BE2C (cell line): ENCODE results near the gene MRPL50.

ENCODE experiments used
- DNase-seq: peaks from one replicate; pipeline ENCODE4 v3.0.0-alpha.2; 2020
- H3K27me3 ChIP-seq: fragments of 250-450 bp; sonication (Bioruptor Pico); 2 replicates; pipeline ENCODE4 v1.5.1; 2020; ENCODE audit warnings: mild to moderate bottlenecking
- H3K36me3 ChIP-seq: fragments of 250-450 bp; sonication (Bioruptor Pico); 2 replicates; pipeline ENCODE4 v1.5.1; 2020; ENCODE audit warnings: mild to moderate bottlenecking
- H3K4me1 ChIP-seq: fragments of 250-450 bp; sonication (Bioruptor Pico); 2 replicates; pipeline ENCODE4 v1.5.1; 2020
- H3K4me3 ChIP-seq: 2 replicates; pipeline ENCODE4 v1.5.1; 2011; ENCODE audit warnings: low read depth, low read length
- H3K9me3 ChIP-seq: fragments of 250-450 bp; sonication (Bioruptor Pico); 2 replicates; pipeline ENCODE4 v1.5.1; 2020
- CTCF ChIP-seq: IDR thresholded peaks from 2 replicates; pipeline ENCODE4 v1.5.1; 2012; ENCODE audit warnings: mild to moderate bottlenecking, low read depth, low read length

Gene MRPL50

GRCh38 chr9:101383361-101383760, 15.1 kb downstream of the MRPL50 start:
- no peak for DNase-seq
- Histone ChIP-seq H3K36me3 (peaks cover 16% of the 10 kb centered on the region), H3K4me3 (no peak overlapping the region), H3K9me3 (no peaks in the 10 kb centered on the region; the same call in 1 of the 2 replicates), H3K27me3 (no peaks in the 10 kb centered on the region), H3K4me1 (peaks cover 2% of the 10 kb centered on the region; the same call in 1 of the 2 replicates)
- no peak for TF ChIP-seq CTCF

- H3K36me3 ChIP-seq = 0 out of 2 replicates have a peak, but pooled peaks cover 3% of the 10 kb centered on the region
- no peak for DNase-seq
- H3K9me3 ChIP-seq = no peaks in the 10 kb centered on the region; the same call in 1 of the 2 replicates
- no peak for TF ChIP-seq CTCF
- H3K4me1 ChIP-seq = no peaks in the 10 kb centered on the region
- no peaks in the 10 kb centered on the region for H3K27me3 ChIP-seq
- no peak overlapping the region for H3K4me3 ChIP-seq
These were observed 16.5 kb downstream of the MRPL50 start for GRCh38 chr9:101381833-101382342.

- no peak for TF ChIP-seq CTCF
- Histone ChIP-seq H3K27me3 (no peaks in the 10 kb centered on the region), H3K4me1 (no peaks in the 10 kb centered on the region)
These were observed 17.3 kb downstream of the MRPL50 start for GRCh38 chr9:101381118-101381517.

GRCh38 chr9:101380295-101380694, 18.1 kb downstream of the MRPL50 start:
- no peaks in the 10 kb centered on the region for H3K27me3 ChIP-seq
- no peak for DNase-seq
- H3K9me3 ChIP-seq = no peaks in the 10 kb centered on the region; the same call in 1 of the 2 replicates
- no peaks in the 10 kb centered on the region for H3K36me3 ChIP-seq
- H3K4me3 ChIP-seq = no peak overlapping the region
- no peak for TF ChIP-seq CTCF
- H3K4me1 ChIP-seq = no peaks in the 10 kb centered on the region

More at GRCh38 chr9:101381118-101381517, 17.3 kb downstream of the MRPL50 start:
- Histone ChIP-seq H3K36me3 (no peaks in the 10 kb centered on the region), H3K9me3 (no peaks in the 10 kb centered on the region; the same call in 1 of the 2 replicates), H3K4me3 (no peak overlapping the region)
- no peak for DNase-seq

GRCh38 chr9:101376111-101376848, 22.1 kb downstream of the MRPL50 start:
- DNase-seq = no peak
- Histone ChIP-seq H3K27me3 (no peaks in the 10 kb centered on the region), H3K9me3 (no peaks in the 10 kb centered on the region; the same call in 1 of the 2 replicates), H3K4me1 (no peaks in the 10 kb centered on the region), H3K4me3 (no peak overlapping the region), H3K36me3 (no peaks in the 10 kb centered on the region)
- TF ChIP-seq CTCF = no peak

- H3K4me3 ChIP-seq = no peak overlapping the region
- no peaks in the 10 kb centered on the region for H3K36me3 ChIP-seq
- no peak for TF ChIP-seq CTCF
- no peaks in the 10 kb centered on the region; the same call in 1 of the 2 replicates for H3K9me3 ChIP-seq
- DNase-seq = no peak
- no peaks in the 10 kb centered on the region for H3K27me3 ChIP-seq
- no peaks in the 10 kb centered on the region for H3K4me1 ChIP-seq
These were observed 22.9 kb downstream of the MRPL50 start for GRCh38 chr9:101375546-101375945.
